Hematopoietic multipotent progenitor cell treated with erythropoietin and hydrocortisone succinate and interleukin-3 and kit ligand, for 6 days (in vitro differentiated cells): Measurements from ENCODE around the gene SDK2.

Experiments
- DNase-seq: peaks from one replicate; pipeline ENCODE4 v3.0.0-alpha.2; 2015

The SDK2 gene

DNA sequence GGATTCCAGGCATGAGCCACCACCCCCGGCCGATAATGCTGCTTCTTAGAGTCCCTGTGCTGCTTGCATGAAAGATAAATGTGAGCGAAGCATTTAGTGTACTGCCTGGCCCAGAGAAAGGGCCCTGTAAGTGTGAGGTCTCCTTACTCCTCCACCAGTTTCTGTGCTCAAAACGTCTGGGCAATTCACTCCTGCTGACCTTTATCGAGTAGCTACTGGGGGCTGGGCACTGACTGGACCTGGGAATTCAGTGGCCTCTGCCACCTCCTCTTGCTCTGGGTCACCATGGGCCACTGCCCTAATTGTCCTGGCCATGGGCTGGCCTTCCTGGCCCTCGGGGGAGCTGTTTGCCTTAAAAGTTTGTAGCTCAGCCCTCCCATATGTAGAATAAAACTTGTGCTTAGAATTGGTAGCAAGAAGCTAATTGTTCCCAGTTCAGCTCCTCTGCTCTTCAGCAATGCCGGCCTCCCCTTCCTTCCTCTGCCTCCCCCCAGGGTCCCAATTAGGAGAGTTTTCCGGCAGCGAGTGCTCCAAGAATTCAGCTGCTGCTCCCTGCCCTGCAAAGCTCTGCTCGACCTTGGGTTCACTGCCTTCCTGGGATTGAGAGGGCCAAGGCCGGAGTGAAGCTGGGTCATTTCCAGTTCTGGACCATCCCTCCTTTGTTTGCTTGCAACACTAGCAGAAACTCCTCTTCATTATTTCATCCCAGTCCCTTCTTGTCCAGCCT is 233.5 kb downstream of the SDK2 start:
- DNase-seq: no peak

DNA sequence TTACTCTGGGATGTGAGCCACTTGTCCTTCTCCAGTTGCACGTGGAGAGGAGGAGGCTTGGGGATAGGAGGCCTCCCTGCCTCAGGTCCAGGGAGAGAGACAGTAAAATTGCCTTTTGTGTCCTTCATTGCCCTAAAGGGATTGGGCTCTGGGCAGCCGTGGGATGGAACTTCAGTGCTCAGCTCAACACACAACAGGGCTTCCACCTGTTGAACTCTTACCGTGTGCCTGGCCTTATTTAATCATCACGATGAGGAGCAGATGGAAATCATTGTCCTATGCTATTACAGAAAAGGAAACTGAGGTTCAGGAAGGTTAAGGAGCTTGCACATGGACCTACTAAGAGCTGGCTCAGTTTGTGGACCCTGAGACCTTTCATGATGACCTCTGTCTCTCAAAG is 240.0 kb downstream of the SDK2 start:
- no peak for DNase-seq

DNA sequence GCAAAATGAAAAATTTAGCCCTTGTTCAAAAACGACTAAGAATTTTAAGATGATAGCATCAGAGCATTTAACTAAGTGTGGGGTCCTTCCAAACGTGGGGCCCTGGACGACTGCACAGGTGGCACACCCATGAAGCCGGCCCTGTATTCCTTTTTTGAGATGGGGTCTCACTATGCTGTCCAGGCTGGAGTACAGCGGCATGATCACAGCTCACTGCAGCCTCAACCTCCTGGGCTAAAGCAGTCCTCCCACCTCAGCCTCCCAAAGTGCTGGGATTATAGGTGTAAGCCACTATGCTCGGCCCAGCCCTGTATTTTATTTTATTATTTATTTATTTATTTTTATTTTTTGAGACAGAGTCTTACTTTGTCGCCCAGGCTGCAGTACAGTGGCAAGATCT is 241.8 kb downstream of the SDK2 start:
- DNase-seq: no peak

DNA sequence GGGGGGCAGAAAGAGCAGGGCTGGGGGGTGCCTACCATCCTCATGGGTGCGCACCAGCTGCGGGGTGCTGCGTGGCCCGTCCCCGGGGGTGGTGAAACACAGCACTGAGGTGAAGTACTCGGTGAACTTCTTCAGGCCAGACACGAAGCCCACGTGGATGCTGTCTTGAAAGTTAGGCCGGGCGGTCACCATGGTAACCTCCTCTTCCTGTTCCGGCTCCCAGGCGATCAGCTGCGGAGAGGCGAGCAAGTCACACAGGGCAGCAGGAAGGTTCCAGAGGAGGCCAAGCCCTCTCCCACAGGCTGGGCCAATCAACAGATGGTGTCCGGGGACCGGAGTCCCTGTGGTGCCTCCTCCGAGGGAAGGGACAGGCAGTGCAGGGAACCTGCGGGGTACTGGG is 242.3 kb downstream of the SDK2 start:
- DNase-seq: peak; percentile 62

DNA sequence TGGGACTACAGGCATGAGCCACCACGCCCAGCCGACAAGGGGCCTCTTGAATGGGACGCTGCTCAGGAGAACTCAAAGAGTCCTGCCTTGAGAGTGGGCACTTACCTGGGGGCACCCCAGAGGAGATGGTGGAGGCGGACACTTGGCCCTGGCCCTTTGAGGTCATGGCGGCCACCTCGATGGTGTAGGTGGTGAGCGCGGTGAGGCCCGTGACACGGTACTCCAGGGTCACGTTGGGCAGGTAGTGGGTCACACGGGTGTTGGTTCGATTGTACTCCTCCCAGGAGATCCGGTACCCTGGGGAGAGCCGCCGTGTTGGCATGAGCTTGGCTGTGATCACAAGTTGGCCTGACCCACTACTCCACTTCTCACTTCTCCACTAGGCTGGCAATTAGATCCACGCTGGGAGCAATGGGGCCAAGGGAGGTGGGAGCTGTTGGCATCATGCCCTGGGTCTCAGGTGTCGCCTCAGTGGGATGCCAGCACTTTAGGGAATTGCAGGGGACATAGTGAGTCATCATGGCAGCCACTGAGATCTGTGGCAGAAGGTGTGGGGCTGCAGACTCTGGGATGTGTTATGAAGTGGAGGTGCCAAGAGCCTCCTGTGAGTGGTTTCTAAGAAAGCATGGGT is 243.2 kb downstream of the SDK2 start:
- no peak for DNase-seq

DNA sequence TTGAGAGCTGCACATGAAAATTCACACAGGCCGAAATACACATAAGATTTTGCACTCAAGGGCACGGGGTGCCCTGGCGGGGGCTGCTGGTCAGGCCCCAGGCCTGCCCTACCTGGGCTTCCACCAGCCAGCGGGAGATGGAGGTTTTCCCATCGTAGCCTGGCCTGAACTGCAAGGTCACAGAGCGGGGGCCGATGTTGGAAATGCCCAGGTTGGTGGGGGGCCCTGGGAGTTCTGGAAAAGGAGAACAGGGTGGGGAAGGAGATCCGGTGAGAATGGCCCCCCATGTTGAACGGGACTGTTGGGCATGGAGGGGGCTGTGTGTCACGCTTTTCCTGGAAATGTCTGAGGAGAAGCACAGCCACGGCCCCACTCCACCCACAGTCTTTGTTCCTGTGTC is 245.2 kb downstream of the SDK2 start:
- DNase-seq: no peak

DNA sequence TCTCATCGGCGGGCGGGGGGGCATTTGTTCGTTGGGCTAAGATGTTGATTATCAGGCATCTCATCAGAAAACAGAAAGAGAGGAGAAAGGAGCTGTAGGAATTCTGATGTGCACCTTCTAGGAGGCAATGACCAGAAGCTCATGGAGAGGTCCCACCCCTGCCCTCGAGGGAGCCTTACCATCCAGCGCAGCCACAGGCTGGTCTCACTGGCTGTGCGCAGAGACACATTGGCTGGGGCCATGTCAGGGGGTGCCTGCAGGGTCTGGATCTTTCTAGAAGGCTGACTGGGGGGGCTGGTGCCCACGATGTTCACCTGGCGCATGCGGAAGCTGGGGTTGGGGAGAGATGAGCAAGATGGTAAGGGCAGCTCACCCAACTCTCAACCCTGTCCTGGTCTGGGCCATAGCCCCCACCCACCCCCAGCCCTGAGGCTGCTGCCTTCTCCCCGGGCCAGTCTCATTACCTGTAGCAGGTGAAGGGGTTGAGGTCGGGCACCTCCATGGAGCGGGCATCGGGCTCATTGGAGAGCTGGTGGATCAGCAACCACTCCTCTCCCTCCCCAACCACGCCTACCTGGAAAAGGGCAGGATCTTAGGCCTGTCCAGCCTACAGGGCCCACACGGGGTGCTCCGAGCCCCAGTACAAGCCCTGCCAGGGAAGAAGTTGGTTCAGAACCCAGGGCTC is 246.2 kb downstream of the SDK2 start:
- no peak for DNase-seq

DNA sequence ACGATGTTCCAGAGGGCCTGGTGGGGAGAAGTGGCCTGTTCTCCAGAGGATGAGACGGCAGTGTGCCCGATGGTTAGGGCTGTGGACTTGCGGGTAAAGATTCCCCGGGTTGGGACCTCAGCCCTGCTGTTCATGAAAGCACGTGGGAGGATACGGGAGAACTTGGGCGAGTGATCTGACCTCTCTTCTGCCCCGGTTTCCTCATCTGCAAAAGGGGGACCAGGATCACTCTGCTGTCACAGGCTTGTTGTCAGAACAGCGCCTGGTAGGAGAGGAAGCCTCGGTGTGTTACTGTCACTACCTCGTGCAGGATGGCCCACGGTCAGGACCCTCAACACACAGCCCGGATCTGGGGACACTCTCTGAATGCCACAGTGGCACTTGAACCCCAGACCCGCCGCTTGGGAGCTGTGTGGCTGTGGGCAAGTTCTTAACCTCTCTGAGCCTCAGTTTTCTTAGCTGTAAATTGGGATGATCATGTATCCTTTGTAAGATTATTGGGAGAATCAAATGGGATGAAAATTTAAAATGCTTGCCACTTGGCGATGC is 246.9 kb downstream of the SDK2 start:
- DNase-seq: no peak

DNA sequence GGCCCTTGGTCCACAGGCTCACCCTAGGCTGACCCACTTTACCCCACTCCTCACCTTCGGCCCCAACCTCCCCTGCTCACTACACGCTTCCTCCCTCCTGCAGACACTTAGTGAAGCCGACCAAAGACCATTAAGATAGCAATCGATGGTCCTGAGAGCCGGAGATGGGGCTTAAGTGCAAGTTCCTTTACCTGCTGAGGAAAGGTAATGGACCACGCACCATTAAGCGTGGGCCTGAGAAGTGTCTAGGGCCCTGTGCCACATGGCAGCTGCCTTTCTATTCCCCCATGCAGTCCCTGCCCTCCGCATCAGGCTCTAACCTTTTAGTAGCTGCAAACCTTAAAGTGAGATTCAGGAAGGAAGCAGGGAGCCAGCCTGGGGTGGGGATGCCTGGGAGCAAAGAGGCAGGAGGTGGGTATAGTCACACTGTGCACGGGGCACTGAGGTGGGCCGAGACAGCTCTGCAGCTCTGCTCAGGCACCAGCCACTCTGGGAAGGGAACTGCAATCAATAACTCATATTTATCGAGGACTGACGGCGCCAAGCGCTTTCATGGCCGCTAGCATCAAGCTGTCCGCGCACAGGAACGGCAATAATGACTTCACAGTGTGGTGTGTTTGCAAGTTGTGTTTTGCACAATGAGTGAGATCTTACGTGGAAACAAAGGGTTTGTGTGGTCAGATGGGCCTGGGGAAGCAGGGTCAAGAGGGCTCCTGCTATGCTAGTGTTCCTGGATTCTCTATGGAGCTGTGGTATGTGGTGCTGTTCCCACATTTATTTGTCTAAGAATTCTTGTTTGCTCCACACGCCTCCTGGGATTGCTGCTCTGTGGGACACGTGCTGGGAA is 247.6 kb downstream of the SDK2 start:
- no peak for DNase-seq

DNA sequence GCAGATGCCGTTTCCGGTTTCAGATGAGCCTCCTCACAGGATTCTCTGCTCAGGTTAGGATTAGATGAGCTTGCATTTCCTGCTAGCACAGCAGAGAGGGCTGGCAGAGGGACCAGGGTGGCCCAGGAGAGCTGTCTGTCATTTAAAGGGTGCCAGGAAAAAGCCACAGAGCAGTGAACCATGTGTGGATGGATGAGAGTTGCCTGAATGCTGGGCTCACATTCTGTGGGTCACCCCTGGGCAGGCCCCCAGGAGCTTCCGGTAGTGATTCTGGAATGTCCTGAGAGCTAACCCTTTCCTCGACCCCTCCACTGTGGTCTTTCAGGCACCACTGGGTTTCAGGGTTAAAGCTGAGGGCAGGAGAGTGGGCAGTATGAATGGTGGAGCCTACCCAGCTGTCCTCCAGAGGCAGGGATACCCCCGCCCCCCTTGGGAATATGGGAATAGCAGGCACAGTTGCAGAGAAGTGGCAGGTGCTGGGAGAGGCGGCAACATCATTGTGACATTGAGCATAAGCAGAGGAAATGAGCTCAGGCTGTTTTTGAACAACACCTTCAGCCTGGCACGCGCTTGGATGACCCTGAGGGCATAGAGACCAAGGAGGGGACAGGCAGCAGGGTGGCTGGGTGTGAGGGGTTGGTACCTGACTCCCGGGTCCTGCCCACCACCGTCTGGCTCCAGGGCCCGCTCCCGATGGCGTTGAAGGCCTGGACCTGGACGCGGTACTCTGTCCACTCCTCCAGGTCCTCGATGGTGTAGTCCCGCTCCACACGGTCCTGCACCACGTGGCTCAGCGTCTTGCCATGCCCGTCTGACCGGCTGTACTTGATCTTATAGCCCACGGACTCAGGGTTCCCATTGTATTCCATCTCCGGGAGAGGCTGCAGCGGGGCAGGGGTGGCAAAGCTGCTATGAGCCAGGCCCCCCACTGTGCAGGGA is 249.5 kb downstream of the SDK2 start:
- DNase-seq: no peak

DNA sequence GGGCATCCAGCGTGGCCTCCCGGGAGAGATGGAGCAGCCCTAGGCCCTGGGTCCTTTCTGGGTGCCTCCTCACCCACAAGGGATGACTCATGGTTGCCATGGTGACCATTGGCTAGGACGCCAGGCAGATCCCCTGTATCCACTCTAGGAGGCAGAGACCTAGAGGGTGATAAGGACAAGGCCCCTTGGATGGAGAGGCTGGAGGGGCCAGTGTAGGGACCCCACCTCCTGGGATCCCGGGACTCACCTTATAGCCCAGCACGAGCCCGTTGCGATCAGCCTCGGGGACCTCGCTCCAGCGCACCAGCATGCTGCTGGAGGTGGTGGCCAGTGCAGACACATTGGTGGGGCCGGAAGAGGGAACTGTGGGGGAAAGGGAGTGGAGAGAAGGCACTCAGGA is 250.3 kb downstream of the SDK2 start:
- DNase-seq: peak; percentile 23

DNA sequence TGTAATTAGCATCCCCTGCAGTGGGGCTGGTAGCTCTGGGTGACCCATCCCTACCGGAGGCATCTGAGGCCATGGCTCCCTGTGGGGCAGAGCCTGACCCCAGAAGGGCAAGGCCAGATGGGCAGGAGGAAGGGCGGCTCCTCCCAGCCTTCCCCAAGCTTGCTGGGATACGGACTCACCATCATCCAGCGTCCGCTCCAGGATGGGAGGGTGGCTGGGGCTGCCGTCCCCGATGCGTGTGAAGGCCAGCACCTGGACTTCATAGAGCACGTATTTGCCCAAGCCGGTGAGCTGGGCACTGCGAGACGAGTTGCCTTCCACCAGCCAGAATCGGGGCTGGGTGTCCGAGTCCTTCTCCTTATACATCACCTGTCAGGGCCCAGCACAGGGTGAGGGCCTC is 250.9 kb downstream of the SDK2 start:
- DNase-seq: no peak

DNA sequence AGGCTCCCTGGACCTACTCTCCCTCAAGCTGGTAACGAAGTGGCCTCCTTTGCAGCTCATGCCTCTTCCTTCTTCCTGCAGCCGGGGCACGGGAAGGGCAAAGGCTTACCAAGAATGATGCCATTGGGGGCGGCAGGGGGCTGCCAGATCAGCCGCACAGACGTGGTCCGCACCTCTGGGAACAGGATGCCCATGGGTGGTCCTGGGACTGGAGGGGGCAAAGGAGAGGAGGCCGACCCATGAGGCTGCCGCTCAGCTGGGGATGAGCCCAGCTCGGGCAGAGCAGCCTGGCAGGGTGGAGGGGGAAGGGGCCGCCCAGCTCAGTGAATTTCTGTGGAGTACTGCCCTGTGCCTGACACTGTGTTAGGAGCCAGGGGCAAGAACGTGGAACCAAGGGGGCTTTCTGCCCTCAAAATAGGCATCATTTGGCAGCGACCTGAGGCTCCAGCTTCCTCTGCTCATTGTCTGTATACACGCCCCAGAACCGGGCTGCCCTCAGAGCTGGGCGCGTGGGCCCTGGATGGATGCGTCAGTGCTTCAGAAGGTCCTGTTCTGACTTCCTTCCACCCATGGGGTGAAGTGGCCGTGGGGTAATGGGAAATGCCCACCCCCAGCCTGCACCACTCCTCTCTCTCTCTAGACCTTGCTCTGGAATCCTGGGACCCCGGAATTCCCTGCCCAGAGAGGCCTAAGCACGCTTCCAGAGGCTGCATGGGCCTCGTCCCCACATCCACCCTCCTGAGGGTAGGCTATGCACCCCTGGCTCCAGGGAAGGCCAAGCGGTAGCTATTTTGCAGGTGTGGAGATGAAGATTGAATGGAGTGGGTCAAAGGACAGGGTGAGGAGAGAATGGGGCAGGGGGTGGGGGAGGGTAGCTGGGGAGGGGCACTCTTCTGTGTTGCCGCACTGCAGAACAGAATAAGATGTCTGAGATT is 252.6 kb downstream of the SDK2 start:
- no peak for DNase-seq

DNA sequence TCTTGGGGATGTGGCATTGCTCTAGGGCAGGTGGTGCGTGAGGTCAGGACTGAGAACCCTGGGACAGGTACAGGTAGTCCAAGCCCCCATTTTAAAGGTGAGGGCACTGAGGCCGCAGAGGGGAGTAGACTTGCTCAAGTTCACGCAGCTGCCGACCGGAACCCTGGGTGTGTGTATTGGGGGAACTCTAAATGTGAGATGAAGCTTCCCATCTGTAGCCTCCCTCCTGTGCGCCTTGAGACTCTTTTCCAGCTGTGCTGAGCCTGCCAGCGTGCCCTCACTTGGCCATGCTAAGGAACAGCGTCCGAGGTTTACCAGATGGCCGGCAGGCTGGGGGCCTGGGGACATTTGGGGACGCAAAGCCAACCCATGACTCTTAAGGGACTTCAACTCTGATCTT is 253.4 kb downstream of the SDK2 start:
- DNase-seq: no peak

DNA sequence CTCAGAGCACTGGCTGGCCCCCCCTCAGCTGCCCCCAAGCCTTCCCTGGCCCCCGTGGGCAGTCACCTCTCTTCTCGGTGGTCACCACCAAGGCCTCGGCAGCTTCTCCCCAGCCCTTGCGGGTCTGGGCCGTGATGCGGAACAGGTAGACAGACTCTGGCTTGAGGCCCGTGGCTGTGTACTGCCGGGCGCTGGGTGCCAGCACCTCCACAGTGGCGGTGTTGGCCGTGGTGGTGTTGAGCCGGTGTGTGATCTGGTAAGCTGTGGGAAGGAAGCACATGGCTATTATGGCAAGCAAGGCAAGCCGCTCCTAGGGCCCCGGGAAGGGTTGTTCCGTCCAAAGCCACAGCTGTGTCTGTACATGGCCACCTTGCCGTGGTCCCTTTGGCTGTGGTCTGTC is 254.0 kb downstream of the SDK2 start:
- no peak for DNase-seq

DNA sequence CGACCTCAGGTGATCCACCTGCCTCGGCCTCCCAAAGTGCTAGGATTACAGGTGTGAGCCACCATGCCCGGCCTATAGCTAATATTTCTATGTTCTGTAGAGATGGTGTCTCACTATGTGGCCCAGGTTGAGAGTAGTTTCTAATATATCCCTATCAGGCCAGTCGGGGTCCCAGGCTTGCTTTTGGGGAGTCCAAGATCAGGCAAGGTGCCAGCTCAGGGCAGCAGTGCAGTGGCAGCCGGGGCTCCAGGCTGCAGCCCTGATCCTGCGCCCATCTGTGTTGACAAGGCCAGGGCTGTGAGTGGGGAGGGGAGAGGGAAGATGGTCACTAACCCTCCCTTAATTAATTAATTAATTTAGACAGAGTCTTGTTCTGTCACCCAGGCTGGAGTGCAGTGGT is 254.8 kb downstream of the SDK2 start:
- DNase-seq: no peak

DNA sequence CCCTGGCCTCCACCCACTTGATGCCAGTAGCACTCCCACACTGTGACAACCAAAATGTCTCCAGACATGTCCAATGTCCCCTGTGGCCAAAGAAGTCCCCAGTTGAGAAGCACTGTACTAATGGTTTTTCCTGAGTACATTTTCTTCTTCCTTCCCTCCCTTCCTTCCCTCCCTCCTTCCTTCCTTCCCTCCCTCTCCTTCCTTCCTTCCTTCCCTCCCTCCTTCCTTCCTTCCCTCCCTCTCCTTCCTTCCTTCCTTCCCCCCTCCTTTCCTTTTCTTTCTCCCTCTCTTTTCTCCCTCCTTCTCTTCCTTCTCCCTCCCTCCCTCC is 255.7 kb downstream of the SDK2 start:
- no peak for DNase-seq

DNA sequence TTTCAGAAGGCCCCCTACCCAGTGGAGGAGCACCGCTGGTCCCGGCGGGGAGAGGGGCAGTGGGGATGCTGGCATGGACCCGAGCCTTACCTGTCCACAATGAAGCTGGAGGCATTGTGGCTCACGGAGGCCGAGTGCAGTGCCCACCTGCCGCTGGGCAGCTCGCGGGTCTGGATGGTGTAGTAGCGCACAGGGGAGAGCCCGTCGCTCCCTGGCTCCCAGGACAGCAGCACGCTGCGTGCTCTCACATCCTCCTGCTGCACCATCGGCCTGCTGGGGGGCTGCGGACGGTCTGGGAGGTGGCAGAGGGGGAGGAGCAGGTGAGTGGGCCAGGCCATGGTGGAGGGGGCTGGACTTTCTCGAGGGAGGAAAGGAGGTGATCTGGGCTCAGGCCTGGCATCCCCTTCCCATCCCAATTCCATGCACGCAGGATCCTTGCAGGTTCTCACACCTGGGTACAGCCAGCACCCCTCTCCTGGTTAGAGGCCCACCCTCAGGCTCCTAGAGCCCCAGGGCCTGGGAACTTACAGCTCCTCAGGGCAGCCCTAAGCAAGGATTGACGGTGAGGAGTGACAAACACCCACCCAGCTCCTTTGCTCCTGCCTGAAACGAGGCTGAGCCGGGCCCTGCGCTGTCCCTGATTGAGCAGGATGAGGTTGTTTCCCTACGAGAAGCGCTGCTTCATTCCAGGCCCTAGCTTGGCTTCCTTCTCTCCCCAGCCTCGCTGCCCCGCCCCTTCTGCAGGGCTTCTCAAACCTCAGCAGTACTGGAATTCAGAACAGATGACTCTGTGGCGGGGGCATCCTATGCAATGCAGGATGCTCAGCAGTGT is 256.3 kb downstream of the SDK2 start:
- no peak for DNase-seq

DNA sequence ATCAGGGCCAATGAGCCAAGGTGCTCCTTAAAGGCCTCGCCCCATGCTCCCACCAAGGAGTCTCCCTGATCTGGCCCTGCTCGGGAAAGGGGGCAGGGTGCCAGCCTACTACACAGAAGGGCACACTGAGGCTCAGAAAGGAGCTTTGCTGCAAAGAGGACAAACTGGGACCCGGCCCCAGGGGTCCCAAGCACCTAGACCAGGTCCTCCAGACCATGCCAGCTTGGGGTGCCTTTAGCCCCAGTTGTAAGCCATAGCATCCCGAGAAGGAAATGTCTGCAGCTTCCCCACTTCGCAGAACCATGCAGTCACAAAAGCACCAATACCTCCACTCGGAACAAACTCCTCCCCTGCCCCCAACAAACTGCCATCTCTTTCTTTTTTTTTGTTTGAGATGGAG is 257.7 kb downstream of the SDK2 start:
- DNase-seq: no peak

DNA sequence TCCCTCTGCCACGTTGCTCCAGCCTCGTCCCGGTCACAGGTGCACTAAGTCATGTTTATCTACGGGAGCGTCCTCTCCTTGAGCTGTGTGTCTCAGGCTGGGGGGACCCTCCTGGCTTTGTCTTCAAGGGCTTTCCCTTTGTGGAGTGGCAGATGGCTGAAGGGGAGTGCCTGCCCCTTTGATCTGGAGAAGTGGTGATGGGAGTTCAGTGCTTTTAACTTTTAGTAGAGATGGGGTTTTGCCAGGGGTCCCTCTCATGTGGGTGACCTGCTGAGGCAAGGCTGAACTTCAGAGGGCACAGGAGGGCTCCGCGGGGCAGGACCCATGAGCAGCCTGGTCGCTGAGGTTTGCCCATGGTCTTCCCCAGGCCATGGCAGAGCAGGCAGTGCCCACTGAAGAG is 259.3 kb downstream of the SDK2 start:
- no peak for DNase-seq
